Kasumi-1 (cell line): ENCODE data around the gene BAZ2B.
"Not testable (repeated sequence)": the region's sequence is repeated elsewhere in the genome, so short reads cannot be mapped to it uniquely, and the experiment has no call there.

Experiments used
- DNase-seq, 2 experiments: peaks; one replicate each; lab custom pipeline; 2025; lab: John Stamatoyannopoulos, UW

The BAZ2B gene, protein sequence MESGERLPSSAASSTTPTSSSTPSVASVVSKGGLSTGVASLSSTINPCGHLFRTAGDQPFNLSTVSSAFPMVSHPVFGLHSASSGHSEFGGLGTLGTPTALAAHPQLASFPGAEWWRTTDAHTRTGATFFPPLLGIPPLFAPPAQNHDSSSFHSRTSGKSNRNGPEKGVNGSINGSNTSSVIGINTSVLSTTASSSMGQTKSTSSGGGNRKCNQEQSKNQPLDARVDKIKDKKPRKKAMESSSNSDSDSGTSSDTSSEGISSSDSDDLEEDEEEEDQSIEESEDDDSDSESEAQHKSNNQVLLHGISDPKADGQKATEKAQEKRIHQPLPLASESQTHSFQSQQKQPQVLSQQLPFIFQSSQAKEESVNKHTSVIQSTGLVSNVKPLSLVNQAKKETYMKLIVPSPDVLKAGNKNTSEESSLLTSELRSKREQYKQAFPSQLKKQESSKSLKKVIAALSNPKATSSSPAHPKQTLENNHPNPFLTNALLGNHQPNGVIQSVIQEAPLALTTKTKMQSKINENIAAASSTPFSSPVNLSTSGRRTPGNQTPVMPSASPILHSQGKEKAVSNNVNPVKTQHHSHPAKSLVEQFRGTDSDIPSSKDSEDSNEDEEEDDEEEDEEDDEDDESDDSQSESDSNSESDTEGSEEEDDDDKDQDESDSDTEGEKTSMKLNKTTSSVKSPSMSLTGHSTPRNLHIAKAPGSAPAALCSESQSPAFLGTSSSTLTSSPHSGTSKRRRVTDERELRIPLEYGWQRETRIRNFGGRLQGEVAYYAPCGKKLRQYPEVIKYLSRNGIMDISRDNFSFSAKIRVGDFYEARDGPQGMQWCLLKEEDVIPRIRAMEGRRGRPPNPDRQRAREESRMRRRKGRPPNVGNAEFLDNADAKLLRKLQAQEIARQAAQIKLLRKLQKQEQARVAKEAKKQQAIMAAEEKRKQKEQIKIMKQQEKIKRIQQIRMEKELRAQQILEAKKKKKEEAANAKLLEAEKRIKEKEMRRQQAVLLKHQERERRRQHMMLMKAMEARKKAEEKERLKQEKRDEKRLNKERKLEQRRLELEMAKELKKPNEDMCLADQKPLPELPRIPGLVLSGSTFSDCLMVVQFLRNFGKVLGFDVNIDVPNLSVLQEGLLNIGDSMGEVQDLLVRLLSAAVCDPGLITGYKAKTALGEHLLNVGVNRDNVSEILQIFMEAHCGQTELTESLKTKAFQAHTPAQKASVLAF (N-terminal part only)

DNA sequence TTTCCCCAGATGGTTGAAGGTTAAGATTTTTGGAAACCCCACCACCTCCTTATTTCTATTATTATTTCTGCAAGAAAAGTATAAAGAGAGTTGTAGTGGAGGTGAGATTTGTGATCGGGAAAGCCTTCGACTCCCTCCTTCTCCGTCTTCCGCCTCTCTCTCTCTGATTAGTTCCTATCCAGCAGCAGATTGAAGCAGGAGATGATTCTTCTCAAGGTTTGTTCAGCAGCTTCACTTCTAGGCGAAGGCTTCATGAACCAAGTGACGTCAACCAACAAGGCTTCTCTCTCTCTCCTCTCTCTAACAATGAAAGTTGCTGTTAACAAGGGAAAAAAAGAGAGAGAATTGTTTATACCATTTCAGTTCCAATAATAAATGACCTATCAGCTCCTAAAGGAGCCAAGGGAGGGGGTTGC, at the start of gene BAZ2B:
TSS of gene BAZ2B (minus strand) at position 263 of the 416 bp plus-strand sequence. CDS start 137,829 bp downstream, outside the sequence.
- DNase-seq: peak; percentile 86

DNA sequence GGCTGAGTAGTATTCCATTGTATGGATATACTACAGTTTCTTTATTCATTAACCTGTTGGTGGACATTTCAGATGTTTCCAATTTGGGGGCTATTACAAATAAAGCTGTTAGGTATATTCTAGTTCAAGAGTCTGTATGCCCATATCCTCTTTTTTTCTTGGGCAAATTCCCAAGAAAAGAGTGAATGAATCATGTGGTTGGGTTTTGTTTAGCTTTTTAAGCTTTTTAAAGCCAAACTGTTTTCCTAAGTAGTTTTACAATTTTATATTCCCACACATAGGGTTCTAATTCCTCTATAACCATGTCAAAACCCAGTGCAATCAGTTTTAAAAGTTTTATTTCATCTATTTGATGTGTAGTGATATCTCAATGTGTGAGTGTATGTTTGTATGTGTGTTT, 44.9 kb upstream of the BAZ2B start:
- no peak for DNase-seq

DNA sequence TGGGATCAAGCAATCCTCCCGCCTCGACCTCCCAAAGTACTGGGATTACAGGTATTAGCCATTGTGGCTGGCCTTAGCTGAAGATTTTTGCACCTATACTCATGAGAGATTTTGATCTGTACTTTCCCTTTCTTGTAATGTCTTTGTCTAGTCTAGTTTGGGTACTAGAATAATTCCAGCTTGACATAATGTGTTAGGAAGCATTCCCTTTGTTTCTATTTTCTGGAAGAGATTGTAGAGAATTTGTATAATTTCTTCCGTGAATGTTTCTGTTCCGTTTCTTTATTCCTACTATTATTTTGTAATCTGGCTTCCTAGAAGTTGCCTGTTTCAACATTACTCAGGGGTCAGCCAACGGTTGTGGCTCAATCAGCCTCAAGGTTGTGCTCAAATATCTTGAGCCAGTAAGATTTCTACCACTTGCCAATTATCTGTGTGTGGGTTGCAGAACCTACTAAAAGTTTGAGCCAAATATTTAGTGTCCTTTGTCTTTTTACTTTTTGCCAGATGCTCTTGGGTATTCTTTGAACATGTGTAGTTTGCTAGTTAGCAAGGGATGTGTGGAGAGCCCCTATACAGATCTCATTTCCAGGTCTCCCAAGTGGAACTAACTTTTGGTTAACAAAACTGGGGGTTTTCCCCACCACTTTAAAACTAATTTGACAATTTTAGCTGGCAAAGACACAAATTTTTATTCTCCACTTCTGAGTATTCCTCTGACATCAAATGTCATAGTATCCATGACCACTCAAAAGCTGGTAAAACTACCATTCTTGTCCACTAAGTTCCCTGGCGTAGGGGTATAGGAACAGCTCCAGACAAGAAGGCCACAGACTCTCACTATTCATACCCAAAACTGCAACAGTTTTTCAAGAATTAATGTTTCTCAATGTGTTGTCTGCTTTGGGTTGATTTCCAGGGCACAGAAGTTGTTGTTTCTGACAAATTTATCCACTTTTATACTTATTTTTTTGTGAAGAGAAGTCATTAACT, 42.8 kb upstream of the BAZ2B start:
- DNase-seq: no peak

DNA sequence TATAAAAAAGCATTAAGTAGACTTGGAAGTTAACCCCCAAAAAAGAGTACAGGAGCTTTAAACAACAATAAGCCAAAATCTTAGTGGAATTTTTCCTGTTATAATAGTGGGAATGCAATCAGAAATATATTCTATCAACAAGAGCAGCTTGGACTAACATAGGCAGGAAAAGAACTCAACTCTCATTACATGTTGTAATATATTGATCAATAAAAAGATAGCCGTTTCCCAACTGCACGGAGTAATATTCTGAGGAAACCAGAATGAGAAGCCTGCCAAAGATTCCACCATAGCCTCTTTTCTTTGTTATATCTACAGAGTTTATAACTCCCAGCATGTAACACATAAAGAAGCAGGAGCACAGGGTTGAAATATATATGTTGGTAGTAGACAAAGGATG, 37.6 kb upstream of the BAZ2B start:
- no peak for DNase-seq

DNA sequence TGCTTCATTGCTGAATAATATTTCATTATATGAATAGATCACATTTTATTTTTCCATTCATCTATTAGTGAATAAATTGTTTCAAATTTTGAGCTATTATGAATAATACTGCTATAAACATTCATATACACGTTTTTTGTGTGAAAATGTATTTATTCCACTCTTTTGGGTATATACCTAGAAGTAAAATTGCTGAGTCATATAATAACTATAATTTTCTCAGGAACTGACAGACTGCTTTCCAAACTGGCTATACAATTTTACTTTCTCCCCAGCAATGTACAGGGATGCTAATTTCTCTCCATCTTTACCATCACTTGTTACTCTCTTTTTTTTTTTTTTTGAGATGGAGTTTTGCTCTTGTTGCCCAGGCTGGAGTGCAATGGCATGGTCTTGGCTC, 35.5 kb upstream of the BAZ2B start:
- no peak for DNase-seq

DNA sequence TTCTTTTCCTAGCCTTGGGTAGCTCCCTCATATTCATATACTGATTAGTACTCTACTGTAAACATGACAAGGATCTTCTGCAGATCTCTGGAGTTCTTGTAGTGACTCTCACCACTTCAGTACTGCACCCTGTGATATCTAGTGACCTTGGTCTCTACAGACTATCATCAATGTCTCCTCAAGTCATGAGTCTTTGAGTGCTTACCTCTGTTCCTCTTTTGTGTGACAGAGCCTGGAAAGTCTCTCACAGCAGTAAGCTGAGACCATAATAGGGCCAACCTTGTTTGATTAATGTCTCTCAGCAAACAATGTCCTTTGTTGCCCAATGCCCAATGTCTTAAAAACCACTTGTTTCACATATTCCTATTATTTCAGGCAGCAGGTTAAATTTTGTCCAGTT, 34.2 kb upstream of the BAZ2B start:
- no peak for DNase-seq

DNA sequence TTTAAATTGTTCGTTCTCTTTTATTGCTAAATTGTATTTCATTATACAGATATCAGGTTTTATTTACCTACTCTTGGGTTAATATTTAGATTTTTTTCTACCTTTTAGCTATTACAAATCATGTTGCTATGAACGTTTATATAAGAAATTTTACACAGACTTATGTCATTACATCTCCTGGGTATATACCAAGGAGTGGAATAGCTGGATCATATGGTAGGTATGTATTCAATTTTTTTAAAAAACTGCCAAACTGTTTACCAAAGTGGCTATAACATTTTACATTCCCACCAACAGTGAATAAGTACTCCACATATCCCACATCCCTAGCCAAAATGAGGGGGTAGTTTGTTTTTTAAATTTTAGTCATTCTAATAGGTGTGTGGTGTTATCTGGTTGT, 32.3 kb upstream of the BAZ2B start:
- no peak for DNase-seq

DNA sequence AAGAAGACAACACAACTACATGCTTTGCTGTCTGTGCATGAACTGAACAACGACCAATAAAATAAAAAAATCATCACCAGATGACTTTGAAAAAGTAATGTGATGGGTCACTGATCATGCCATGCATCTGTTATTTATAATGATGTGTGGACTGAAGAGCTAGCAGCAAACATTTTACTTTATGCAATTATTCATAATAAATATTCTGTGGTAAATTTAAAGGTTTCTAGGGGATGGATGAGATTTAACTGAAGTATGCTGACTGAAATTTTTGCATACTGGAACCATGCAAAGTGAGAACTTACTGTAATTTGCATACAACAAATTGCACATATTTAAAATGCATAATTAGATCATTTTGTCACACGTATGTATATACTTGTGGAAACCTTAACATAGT, 31.3 kb upstream of the BAZ2B start:
- DNase-seq: no peak

DNA sequence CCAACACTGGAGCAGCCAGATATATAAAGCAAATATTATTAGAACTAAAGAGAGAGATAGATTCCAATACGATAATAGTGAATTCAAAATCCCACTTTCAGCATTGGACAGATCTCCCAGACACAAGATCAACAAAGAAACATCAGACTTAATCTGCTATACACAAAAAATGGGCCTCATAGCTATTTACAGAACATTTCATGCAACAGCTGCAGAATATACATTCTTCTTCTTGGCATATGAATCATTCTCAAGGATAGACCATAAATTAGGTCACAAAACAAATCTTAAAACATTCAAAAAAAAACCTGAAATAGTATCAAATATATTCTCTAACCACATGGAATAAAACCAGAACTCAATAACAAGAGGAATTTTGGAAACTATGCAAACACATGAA, 23.8 kb upstream of the BAZ2B start:
- no peak for DNase-seq

DNA sequence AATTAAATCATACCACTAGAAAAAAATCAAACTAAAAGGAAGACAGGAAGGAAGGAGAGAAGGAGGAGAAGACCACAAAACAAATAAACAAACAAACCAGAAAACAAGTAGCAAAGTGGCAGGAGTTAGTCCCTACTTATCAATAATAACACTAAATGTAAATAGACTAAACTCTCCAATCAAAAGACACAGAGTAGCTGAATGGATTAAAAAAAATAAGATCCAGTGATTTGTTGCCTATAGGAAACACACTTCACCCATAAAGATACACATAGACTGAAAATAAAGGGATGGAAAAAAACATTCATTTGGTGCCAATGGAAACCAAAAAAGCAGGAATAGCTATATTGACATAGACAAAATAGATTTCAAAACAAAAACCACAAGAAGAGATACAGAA, 23.4 kb upstream of the BAZ2B start:
- no peak for DNase-seq

DNA sequence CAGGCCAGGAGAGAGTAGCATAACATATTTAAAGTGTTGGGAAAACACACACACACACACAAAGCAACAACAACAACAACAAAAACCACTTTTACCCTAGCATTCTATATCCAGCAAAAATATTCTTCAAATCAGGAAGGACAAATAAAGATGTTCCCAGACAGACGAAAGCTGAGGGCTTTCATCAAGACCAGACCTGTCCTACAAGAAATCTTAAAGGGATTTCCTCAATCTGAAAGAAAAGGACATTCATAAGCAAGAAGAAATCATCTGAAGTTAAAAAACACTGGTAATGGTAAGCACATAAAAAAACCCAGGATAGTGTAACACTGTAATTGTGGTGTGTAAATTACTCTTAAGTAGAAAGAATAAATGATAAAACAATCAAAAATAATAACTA, 22.7 kb upstream of the BAZ2B start:
- DNase-seq: no peak

DNA sequence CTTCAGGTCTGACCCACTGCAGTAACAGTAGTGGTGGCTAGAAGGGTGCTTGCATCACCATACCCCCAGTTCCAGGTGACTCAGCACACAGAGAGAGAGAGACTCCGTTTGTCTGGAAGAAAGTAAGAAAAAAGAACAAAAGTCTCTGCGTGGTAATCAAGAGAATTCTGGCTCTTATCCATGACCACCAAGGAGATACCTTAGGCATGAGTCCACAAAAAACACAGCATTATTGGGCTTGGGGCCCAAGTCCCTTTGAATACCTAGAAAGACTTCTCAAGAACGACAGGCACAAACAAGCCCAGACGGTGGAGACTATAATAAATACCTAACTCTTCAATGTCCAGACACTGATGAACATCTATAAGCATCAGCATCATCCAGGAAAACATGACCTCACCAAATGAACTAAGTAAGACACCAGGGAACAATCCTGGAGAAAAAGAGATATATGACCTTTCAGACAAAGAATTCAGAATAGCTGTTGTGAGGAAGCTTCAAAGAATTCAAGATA, 21.7 kb upstream of the BAZ2B start:
- DNase-seq: no peak

DNA sequence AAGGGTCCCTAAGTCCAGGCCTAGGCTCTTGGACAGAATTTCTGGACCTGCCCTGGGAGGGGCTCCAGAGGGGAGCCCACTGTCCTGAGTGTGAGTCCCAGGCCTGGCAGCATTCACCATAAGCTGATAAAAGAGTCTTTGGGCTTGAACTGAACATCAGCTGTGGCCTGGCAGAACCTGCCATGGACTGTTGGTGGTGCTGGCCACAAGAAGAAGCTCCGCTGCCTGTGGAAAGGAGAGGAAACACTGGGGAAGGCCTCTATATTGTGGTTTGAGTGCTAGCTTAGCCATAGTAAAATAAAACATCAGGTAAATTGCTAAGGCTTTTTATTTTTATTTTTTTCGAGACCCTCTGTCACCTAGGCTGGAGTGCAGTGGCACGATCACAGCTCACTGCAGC, 20.9 kb upstream of the BAZ2B start:
- DNase-seq: no peak

DNA sequence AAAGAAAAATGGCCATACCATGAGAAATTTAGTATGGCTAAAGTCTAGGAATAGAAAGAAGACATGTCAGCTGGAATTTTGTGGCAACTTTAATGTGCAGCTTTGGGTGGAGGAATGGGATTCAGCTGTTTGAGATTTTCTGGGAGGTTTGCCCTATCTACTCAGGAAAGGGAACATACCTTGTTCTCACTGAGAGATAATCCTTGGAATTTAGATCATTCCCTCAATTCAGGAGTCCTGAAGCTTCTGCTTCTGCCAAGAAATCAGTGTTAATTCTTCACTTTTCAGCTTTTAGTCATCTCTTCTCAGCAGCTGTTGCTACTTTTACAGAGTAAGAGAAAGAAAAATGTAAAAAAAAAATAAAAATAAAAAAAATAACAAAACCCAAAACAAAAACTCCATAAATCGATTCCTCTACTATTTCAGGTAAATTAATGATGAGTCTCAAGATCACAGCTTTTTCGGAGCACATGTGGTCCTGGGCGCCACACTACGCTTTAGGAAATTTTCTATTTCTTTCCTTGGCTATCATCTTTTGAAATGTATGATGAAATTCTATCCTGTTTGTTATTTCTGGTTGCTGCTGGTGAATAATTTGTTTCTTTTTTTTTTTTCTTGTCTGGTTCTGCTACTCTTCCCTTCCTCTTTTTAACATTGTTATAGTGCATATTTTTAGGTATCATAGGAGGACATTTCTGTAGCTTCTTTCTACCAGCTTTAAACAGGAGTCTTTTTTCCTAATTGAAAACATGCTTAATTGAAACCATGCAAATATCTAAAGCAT, 18.9 kb upstream of the BAZ2B start:
- DNase-seq: peak; percentile 42 to 48

DNA sequence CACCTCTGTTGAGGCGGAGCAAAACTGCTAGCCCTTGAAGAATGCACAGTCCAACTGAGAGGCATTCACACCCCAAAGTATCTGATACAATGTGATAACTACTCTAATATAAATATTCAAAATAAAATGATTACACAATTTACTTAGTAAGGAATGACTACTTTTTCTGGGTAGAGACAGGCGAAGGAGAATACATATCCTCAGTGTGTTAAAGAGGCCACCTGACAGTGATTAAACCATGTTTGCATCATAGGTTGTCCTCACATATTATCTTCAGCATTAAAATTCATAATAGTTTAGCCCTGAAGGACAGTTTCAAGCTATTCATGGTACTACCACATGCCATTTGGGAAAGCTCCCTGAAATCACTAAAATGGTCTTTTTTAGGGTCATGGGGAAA, 16.9 kb upstream of the BAZ2B start:
- DNase-seq: no peak

DNA sequence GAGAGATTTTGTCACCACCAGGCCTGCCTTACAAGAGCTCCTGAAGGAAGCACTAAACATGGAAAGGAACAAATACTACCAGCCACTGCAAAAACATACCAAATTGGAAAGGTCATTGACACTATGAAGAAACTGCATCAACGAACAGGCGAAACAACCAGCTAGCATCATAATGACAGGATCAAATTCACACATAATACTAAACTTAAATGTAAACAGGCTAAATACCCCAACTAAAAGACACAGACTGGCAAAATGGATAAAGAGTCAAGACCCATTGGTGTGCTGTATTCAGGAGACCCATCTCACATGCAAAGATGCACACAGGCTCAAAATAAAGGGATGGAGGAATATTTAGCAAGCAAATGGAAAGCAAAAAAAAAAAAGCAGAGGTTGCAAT, 9.3 kb upstream of the BAZ2B start:
- DNase-seq: not testable (repeated sequence)

DNA sequence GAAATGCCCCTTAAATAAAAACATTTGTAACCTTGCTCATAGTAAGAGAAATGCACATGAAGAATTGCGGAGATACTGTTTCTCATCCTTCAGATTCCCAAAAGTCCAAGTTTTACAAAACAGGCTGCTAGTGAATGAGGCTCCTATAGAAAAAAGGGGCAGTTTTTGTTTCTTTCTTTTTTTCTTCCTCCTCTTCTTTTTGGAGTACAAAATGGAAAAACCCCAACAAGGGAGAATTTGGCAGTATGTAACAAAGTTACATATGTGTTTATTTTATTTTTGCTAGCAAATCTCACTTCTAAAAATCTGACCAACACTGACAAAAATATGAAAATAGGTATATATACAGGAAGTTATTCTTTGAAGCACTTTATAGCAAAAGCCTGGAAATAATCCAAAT, 7.1 kb upstream of the BAZ2B start:
- no peak for DNase-seq

DNA sequence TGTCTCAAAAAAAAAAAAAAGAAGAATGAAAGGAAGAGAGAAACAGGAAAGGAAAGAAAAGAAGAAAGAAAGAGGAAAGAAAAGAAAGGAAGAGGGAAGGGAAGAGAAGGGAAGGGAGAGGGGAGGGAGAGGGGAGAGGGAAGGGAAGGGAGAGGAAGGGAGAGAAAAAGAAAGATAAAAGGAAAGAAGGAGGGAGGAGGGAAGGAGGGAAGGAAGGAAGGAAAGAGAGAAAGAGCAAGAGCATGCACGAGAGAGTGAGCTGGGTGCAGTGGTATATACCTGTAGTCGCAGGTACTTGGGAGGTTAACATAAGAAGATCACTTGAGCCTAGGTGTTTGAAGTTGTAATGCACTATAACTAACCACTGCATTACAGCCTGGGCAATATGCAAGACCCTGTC, 6.6 kb upstream of the BAZ2B start:
- DNase-seq: no peak

DNA sequence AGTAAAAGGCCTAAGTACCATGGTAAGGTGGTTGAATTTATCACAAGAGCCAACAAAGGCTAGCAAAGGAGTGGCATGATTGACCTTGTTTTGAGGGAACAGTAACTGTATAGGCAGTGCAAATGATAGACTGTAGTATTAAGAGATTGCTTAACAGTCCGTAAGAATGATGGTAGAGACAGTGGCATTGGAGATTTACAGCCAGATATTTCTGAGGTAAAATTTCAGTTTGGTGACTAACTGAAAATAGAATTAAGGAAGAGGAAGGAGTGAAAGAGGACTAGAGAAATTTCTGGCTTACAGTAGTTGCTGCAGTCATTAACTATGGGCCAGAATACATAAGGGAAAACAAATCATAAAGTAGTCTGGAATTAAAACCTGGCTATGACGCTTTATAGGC, 4.4 kb upstream of the BAZ2B start:
- peak; percentile 24 to 45 for DNase-seq

DNA sequence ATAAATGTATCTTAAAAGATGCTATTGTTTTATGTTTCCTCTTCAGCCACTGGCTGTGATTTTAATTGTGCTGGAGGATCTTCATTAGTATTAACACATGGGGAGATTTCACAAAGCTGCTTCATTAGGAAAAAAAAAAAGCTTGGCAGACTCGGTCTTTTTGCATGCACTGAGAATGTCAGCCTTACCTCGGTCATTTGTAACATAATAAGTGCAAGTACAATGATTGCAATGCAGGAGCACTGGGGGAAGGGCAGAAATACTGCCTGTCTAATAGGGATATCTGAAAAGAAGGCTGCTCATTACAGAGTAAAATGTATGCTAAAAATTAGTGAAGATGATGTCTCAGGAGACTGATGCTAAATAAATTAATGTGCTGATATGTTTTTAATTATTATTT, 1.3 kb upstream of the BAZ2B start:
- no peak for DNase-seq
